Chondrocyte (in vitro differentiated cells): ENCODE data around the gene METTL23. TPM values are rescaled to one million over a fixed set of nuclear protein-coding genes. Genes with fewer than 3 reads are reported as not detected.

ENCODE experiments used
- DNase-seq: peaks from one replicate; pipeline ENCODE4 v3.0.0; 2021; ENCODE audit warnings: mixed read lengths, low spot score
- H3K27ac Mint-ChIP-seq: one replicate; pipeline ENCODE4 v1.8.0; 2021; ENCODE audit warnings: mild to moderate bottlenecking, moderate library complexity, mixed read lengths; ENCODE audit not compliant: unreplicated experiment
- H3K27me3 Mint-ChIP-seq: 2 replicates; pipeline ENCODE4 v1.8.0; 2021; ENCODE audit warnings: low read depth, mixed read lengths
- H3K36me3 Mint-ChIP-seq: 2 replicates; pipeline ENCODE4 v1.8.0; 2021; ENCODE audit warnings: low read depth, mixed read lengths
- H3K4me1 Mint-ChIP-seq: 2 replicates; pipeline ENCODE4 v1.8.0; 2021; ENCODE audit warnings: low read depth, mild to moderate bottlenecking, mixed read lengths
- H3K4me3 Mint-ChIP-seq: one replicate; pipeline ENCODE4 v1.8.0; 2021; ENCODE audit warnings: mild to moderate bottlenecking, moderate library complexity, mixed read lengths; ENCODE audit not compliant: unreplicated experiment
- H3K9me3 Mint-ChIP-seq: 2 replicates; pipeline ENCODE4 v1.8.0; 2021; ENCODE audit warnings: low read depth, mixed read lengths
- long read RNA-seq: library from polyadenylated mRNA; stranded (forward); transcript quantifications from one replicate; pipeline ENCODE4 v2.0.0, GENCODE V29; 2021
- total RNA-seq: library from RNA; stranded (reverse); gene quantifications from 3 replicates; pipeline ENCODE4 v1.2.1, GENCODE V29; 2021
- TF ChIP-seq, protein P1 (sequence below): fragments of 200-600 bp; sonication (generic); IDR thresholded peaks from 2 replicates; pipeline ENCODE4 v1.5.0; 2021; ENCODE audit warnings: antibody characterized with exemption, mild to moderate bottlenecking, moderate library complexity

The METTL23 gene, protein sequence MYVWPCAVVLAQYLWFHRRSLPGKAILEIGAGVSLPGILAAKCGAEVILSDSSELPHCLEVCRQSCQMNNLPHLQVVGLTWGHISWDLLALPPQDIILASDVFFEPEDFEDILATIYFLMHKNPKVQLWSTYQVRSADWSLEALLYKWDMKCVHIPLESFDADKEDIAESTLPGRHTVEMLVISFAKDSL
- total RNA-seq = 24.3 to 28.4 TPM (median 27.0 TPM) in 3 replicates
- long read RNA-seq, transcript METTL23-201 (5 exons, 1,155 nt) = major isoform, 7 of 24 reads
- long read RNA-seq, transcript METTL23-204 (4 exons, 904 nt) = minor isoform, 6 of 24 reads
- long read RNA-seq, partial matches to known transcripts = 2 of 24 reads
- long read RNA-seq, other reads (novel, unspliced or antisense) = 5 of 24 reads

DNA sequence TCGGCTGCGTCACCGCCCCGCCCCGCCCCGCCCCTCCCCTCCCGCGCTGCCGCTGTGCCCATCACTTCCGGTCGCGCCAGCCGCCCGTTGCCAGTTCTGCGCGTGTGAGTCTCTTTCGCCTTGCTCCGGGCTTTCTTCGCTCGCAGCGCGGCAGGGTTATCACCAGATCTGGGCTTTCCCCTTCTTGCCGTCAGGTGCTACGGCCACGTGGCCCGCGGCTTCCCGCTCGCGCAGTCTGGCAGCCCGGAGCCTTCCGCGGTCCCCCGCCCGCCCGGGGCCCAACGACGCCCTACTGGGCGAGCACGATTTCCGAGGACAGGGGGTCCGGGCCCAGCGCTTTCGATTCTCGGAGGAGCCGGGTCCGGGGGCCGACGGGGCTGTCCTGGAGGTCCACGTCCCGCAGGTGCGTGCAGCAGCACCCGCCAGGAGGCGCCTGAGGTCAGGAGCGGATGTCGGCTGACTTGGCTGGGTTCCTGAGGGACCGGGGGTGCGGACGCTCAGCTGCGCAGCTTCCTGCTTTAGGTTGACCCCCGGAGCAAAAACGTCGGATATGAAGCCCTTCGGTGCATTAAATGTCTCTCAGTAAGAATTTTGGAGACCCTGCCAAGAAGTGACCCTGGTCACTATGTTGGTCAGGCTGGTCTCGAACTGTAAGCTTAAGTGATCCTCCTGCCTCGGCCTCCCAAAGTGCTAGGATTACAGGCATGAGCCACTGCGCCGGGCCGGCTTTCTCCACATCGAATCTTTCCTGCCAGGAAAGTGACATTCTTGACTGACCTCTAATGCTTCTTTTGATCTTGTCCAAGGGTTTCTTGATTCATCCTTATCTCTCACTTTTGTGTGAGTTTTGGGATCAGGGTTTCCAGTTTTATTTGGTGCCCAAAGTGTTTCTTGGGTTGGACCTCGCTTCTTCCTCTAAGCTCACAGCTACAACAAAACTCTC is at the start of gene METTL23:
Gene METTL23 (plus strand): TSS at position 64 of the 943 bp plus-strand sequence. CDS start 2,872 bp downstream, outside the sequence.
- peaks cover 8% of the 10 kb centered on the region for H3K36me3 Mint-ChIP-seq
- peaks cover 43% of the 10 kb centered on the region for H3K4me1 Mint-ChIP-seq
- H3K27ac Mint-ChIP-seq = peak within 1 kb of the TSS; percentile 99
- H3K4me3 Mint-ChIP-seq = peak within 1 kb of the TSS; percentile 91
- H3K9me3 Mint-ChIP-seq = no peaks in the 10 kb centered on the region
- TF ChIP-seq, protein P1, sequence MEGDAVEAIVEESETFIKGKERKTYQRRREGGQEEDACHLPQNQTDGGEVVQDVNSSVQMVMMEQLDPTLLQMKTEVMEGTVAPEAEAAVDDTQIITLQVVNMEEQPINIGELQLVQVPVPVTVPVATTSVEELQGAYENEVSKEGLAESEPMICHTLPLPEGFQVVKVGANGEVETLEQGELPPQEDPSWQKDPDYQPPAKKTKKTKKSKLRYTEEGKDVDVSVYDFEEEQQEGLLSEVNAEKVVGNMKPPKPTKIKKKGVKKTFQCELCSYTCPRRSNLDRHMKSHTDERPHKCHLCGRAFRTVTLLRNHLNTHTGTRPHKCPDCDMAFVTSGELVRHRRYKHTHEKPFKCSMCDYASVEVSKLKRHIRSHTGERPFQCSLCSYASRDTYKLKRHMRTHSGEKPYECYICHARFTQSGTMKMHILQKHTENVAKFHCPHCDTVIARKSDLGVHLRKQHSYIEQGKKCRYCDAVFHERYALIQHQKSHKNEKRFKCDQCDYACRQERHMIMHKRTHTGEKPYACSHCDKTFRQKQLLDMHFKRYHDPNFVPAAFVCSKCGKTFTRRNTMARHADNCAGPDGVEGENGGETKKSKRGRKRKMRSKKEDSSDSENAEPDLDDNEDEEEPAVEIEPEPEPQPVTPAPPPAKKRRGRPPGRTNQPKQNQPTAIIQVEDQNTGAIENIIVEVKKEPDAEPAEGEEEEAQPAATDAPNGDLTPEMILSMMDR = peak; percentile 87
- no peaks in the 10 kb centered on the region for H3K27me3 Mint-ChIP-seq
- no peak for DNase-seq

DNA sequence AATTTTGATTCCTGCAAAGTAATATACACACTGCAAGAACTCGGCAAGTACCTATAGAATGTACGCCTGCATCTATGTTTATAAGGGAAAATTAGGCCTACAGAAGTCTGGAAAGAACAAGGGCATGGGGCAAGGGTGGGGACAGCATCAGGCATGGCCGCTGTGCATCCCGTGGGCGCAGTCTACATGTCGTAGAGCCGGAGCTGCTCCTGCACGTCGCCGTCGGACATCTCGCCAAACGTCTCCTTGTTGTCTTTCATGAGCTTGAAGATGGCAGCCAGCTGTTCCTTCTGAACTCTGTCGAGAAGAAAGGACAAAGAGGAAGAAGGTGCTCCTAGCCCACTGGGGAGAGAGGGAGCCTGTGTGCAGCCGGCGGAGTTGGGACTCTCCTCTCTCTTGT is 49.2 kb upstream of the METTL23 start:
- no peak for DNase-seq
- Mint-ChIP-seq H3K36me3 (peaks cover 19% of the 10 kb centered on the region), H3K27me3 (no peaks in the 10 kb centered on the region), H3K9me3 (no peaks in the 10 kb centered on the region), H3K4me1 (peaks cover 18% of the 10 kb centered on the region), H3K27ac (no peak overlapping the region), H3K4me3 (no peak overlapping the region)
- TF ChIP-seq, protein P1 = no peak

DNA sequence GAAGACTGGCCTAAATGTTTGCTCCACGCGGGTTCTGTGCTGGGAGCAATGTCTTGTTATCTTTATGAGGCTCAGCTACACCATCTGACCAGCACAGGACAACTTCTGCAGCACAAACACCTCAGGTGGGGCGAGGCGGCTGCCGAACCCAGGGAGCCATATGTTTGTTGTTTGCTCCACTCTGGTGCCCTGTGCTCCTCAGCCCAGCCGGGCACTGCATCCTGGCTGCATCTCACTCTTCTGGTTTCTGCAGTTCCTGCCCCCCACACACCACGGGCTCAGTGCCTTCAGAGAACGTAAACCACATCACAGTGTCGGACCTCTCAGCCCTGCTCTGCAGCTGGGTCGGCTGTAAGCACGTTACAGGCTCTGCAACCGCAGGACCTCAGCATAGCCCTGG is 48.3 kb upstream of the METTL23 start:
- Mint-ChIP-seq H3K9me3 (no peaks in the 10 kb centered on the region), H3K4me3 (no peak overlapping the region), H3K36me3 (peaks cover 19% of the 10 kb centered on the region), H3K27ac (no peak overlapping the region), H3K27me3 (no peaks in the 10 kb centered on the region), H3K4me1 (peaks cover 23% of the 10 kb centered on the region)
- no peak for DNase-seq
- TF ChIP-seq, protein P1 = no peak

DNA sequence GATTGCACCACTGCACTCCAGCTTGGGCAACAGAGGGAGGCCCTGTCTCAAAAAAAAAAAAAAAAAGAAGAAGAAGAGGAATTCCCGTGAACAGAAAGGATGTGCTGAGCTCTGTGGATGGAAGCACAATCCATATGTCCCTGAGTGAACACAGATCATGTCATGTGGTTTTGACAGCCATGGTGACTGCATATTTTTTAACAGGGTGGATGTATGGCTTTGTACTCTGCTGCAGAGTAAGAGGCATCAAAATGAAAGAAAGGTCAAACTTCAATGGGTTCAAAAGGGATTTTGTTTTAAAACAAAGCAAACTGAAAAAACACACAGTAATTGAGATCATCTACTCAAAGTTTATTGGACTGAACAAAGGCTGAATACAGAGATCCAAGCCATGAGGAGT is 47.4 kb upstream of the METTL23 start:
- H3K9me3 Mint-ChIP-seq = no peaks in the 10 kb centered on the region
- H3K36me3 Mint-ChIP-seq = peaks cover 21% of the 10 kb centered on the region
- H3K4me1 Mint-ChIP-seq = peaks cover 26% of the 10 kb centered on the region
- no peak overlapping the region for H3K27ac Mint-ChIP-seq
- TF ChIP-seq, protein P1 = no peak
- DNase-seq = no peak
- H3K27me3 Mint-ChIP-seq = no peaks in the 10 kb centered on the region
- no peak overlapping the region for H3K4me3 Mint-ChIP-seq
